GM18498 (cell line): Measurements from ENCODE around the gene LHX4.

Source experiments
- ATAC-seq: cut with Tn5 transposase; IDR thresholded peaks from one replicate; pipeline ENCODE4 v1.9.1; 2021; ENCODE audit warnings: mild to moderate bottlenecking, moderate library complexity; ENCODE audit not compliant: unreplicated experiment

The LHX4 gene

GRCh38 chr1:180294711-180295110 is 64.6 kb downstream of the LHX4 start:
- ATAC-seq, result no peak

GRCh38 chr1:180295999-180296398 is 65.9 kb downstream of the LHX4 start:
- no peak for ATAC-seq

GRCh38 chr1:180299479-180300221 is 69.6 kb downstream of the LHX4 start:
- ATAC-seq, result no peak

GRCh38 chr1:180301135-180301742 is 71.2 kb downstream of the LHX4 start:
- no peak for ATAC-seq

GRCh38 chr1:180309338-180309737 is 79.3 kb downstream of the LHX4 start:
- no peak for ATAC-seq

- ATAC-seq, result no peak
These were observed 80.0 kb downstream of the LHX4 start for GRCh38 chr1:180310095-180310494.

- ATAC-seq, result no peak
These were observed 81.1 kb downstream of the LHX4 start for GRCh38 chr1:180311011-180311730.

- no peak for ATAC-seq
These were observed 82.9 kb downstream of the LHX4 start for GRCh38 chr1:180312926-180313325.

GRCh38 chr1:180327089-180327488 is 97.0 kb downstream of the LHX4 start:
- no peak for ATAC-seq
